Keratinocyte (primary cell): ENCODE results near the gene ANO2. TPM values are rescaled to one million over a fixed set of nuclear protein-coding genes. Genes with fewer than 3 reads are reported as not detected.

Source experiments
- DNase-seq: peaks from one replicate; pipeline ENCODE4 v3.0.0-alpha.2; 2011; ENCODE audit warnings: low read depth, missing footprints, low spot score
- FAIRE-seq: peaks from 2 replicates; lab custom pipeline; 2011; peaks lifted over from hg19 to GRCh38; lab: Jason Lieb, UNC
- H2AFZ ChIP-seq: 2 replicates; pipeline ENCODE4 v1.6.0; 2012; ENCODE audit warnings: low read length, control low read depth, inconsistent platforms; ENCODE audit not compliant: control insufficient read depth
- H3K27ac ChIP-seq: 2 replicates; pipeline ENCODE4 v1.5.1; 2011; ENCODE audit warnings: low read length; ENCODE audit not compliant: control insufficient read depth, insufficient read depth
- H3K27me3 ChIP-seq: 3 replicates; pipeline ENCODE4 v1.6.0; 2011; ENCODE audit warnings: low read length; ENCODE audit not compliant: control insufficient read depth, insufficient read depth; ENCODE audit errors: extremely low read depth
- H3K36me3 ChIP-seq, 2 experiments: 2 replicates in 1 of 2; 3 replicates in 1 of 2; pipeline ENCODE4 v1.5.1; 2011; ENCODE audit warnings: low read length in 2 of 2, mild to moderate bottlenecking in 1 of 2; ENCODE audit not compliant: control insufficient read depth in 2 of 2, insufficient read depth in 2 of 2; ENCODE audit errors: extremely low read depth in 1 of 2
- H3K4me1 ChIP-seq: 3 replicates; pipeline ENCODE4 v1.5.1; 2011; ENCODE audit warnings: low read length; ENCODE audit not compliant: control insufficient read depth, insufficient read depth; ENCODE audit errors: extremely low read depth
- H3K4me2 ChIP-seq: 3 replicates; pipeline ENCODE4 v1.6.0; 2011; ENCODE audit warnings: low read depth, low read length; ENCODE audit not compliant: control insufficient read depth, insufficient read depth; ENCODE audit errors: extremely low read depth
- H3K4me3 ChIP-seq, 3 experiments: fragments of 200-600 bp in 1 of 3; sonication (generic) in 1 of 3; 2 replicates in 2 of 3; 3 replicates in 1 of 3; pipeline ENCODE4 v1.5.1; 2011 to 2016; ENCODE audit warnings: low read length in 3 of 3, mild to moderate bottlenecking in 3 of 3, control low read depth in 2 of 3, inconsistent platforms in 1 of 3, low read depth in 1 of 3, mixed read lengths in 1 of 3, mixed run types in 1 of 3, moderate library complexity in 1 of 3; ENCODE audit not compliant: control insufficient read depth in 2 of 3, insufficient read depth in 2 of 3; ENCODE audit errors: extremely low read depth in 1 of 3
- H3K79me2 ChIP-seq: 2 replicates; pipeline ENCODE4 v1.6.0; 2012; ENCODE audit warnings: low read length; ENCODE audit not compliant: control insufficient read depth, insufficient read depth
- H3K9ac ChIP-seq: 3 replicates; pipeline ENCODE4 v1.6.0; 2011; ENCODE audit warnings: low read length; ENCODE audit not compliant: control insufficient read depth, insufficient read depth; ENCODE audit errors: extremely low read depth
- H3K9me1 ChIP-seq: 3 replicates; pipeline ENCODE4 v1.6.0; 2011; ENCODE audit warnings: low read length; ENCODE audit not compliant: control insufficient read depth, insufficient read depth; ENCODE audit errors: extremely low read depth
- H3K9me3 ChIP-seq: 2 replicates; pipeline ENCODE4 v1.5.1; 2012; ENCODE audit warnings: low read depth, low read length; ENCODE audit not compliant: control insufficient read depth
- H4K20me1 ChIP-seq: 3 replicates; pipeline ENCODE4 v1.6.0; 2011; ENCODE audit warnings: low read length; ENCODE audit not compliant: control insufficient read depth, insufficient read depth; ENCODE audit errors: extremely low read depth
- CTCF ChIP-seq, 3 experiments: IDR thresholded peaks in 1 of 3; conservative IDR thresholded peaks in 1 of 3; optimal IDR thresholded peaks in 1 of 3; 2 replicates in 2 of 3; 3 replicates in 1 of 3; pipeline versions ENCODE3 to v1.5.1; 2011; ENCODE audit warnings: low read length in 3 of 3, mild to moderate bottlenecking in 3 of 3, moderate library complexity in 2 of 3, control low read depth in 1 of 3, inconsistent platforms in 1 of 3; ENCODE audit not compliant: insufficient read depth in 2 of 3; ENCODE audit errors: extremely low read depth in 1 of 3
- EZH2 ChIP-seq: IDR thresholded peaks from one replicate; pipeline ENCODE4 v1.6.1; 2012; ENCODE audit warnings: inconsistent platforms, mild to moderate bottlenecking, low read length, moderate library complexity
- dilution Hi-C: fragments of 300-500 bp; cut with MboI; formaldehyde crosslinking; loops from one replicate; pipeline ENCODE4 v1.7.0; 2020; ENCODE audit warnings: low sequenced_read_pairs; ENCODE audit not compliant: extremely low pct_ligation_motif_present
- polyA plus RNA-seq, 5 experiments: library from polyadenylated mRNA; depleted of rRNA in 3 of 5; stranded (reverse) in 3 of 5; stranded (forward) in 1 of 5; unstranded in 1 of 5; fragments of >200 nt; gene quantifications; 1 replicate in 1 of 5; 2 replicates in 3 of 5; 3 replicates in 1 of 5; pipeline versions ENCODE4 v1.2.1 to v1.2.3, GENCODE V29; 2011 to 2012; ENCODE audit warnings: missing spikeins in 2 of 5, low read depth in 1 of 5, low replicate concordance in 1 of 5

ANO2 gene
- polyA plus RNA-seq, 1 donor (not counting 4 experiments of a cell fraction or from before 2014, with no cell fraction given), result 0.14 TPM

- Histone ChIP-seq H3K4me1 (no peaks in the 10 kb centered on the region), H3K9me1 (no peaks in the 10 kb centered on the region), H3K9me3 (no peaks in the 10 kb centered on the region), H3K36me3 (no peaks in the 10 kb centered on the region), H3K9ac (no peak overlapping the region), H3K4me2 (no peak overlapping the region), H3K79me2 (no peaks in the 10 kb centered on the region), H3K27me3 (no peaks in the 10 kb centered on the region), H4K20me1 (no peaks in the 10 kb centered on the region), H2AFZ (no peak overlapping the region), H3K27ac (no peak overlapping the region), H3K4me3 (no peak overlapping the region)
- dilution Hi-C loops, result no loop called here
- DNase-seq (no peak), FAIRE-seq (no peak)
- no peak for TF ChIP-seq CTCF (optimal IDR thresholded peaks at IDR 0.05 in 1 of 3, IDR thresholded peaks at IDR 0.05 in 1 of 3, conservative IDR thresholded peaks at IDR 0.05 in 1 of 3; ENCODE audit: extremely low read depth in 1 of 3, insufficient read depth in 2 of 3, low read length in 3 of 3)
- no peak for TF ChIP-seq EZH2
Measured at GRCh38 chr12:5870183-5870582, 74.9 kb downstream of the ANO2 start.

- no peaks in the 10 kb centered on the region for H3K4me1 ChIP-seq
- FAIRE-seq, result no peak
- H3K4me2 ChIP-seq, result no peak overlapping the region
- TF ChIP-seq CTCF (optimal IDR thresholded peaks at IDR 0.05 in 1 of 3, IDR thresholded peaks at IDR 0.05 in 1 of 3, conservative IDR thresholded peaks at IDR 0.05 in 1 of 3; ENCODE audit: extremely low read depth in 1 of 3, insufficient read depth in 2 of 3, low read length in 3 of 3), result no peak
- TF ChIP-seq EZH2, result no peak
- no peaks in the 10 kb centered on the region for H3K9me1 ChIP-seq
- H3K9me3 ChIP-seq, result no peaks in the 10 kb centered on the region
- no peak for DNase-seq
- no peak overlapping the region for H3K4me3 ChIP-seq
- H3K27me3 ChIP-seq, result no peaks in the 10 kb centered on the region
- no peaks in the 10 kb centered on the region for H3K79me2 ChIP-seq
- no peaks in the 10 kb centered on the region for H4K20me1 ChIP-seq
- H3K9ac ChIP-seq, result no peak overlapping the region
- dilution Hi-C loops, result no loop called here
- no peaks in the 10 kb centered on the region for H3K36me3 ChIP-seq
- H3K27ac ChIP-seq, result no peak overlapping the region
- H2AFZ ChIP-seq, result no peak overlapping the region
Measured at GRCh38 chr12:5868625-5869295, 76.3 kb downstream of the ANO2 start.
